MM.1S (cell line): ENCODE data around the gene DPY19L3.
"Not testable (repeated sequence)": the region's sequence is repeated elsewhere in the genome, so short reads cannot be mapped to it uniquely, and the experiment has no call there.

ENCODE experiments used
- DNase-seq: peaks from one replicate; pipeline ENCODE4 v3.0.0-alpha.2; 2015
- H2AFZ ChIP-seq: fragments of 300-600 bp; sonication (generic); 2 replicates; pipeline ENCODE4 v1.6.0; 2016; ENCODE audit warnings: antibody characterized with exemption, low read length
- H3F3A ChIP-seq: fragments of 300-600 bp; sonication (generic); 2 replicates; pipeline ENCODE4 v1.6.1; 2016; ENCODE audit warnings: mild to moderate bottlenecking, antibody characterized with exemption, low read length, moderate library complexity, mixed read lengths; ENCODE audit not compliant: insufficient read depth
- H3K27ac ChIP-seq: fragments of 300-600 bp; sonication (generic); 2 replicates; pipeline ENCODE4 v1.5.1; 2016; ENCODE audit warnings: mild to moderate bottlenecking, low read length
- H3K27me3 ChIP-seq: fragments of 300-600 bp; sonication (generic); replicated peaks from 2 replicates; pipeline ENCODE4 v1.6.0; 2016; ENCODE audit warnings: low read length; ENCODE audit not compliant: insufficient read depth
- H3K36me3 ChIP-seq: fragments of 300-600 bp; sonication (generic); replicated peaks from 2 replicates; pipeline ENCODE4 v1.6.1; 2016; ENCODE audit warnings: mild to moderate bottlenecking, low read length, mixed read lengths; ENCODE audit not compliant: insufficient read depth
- H3K4me1 ChIP-seq: fragments of 300-600 bp; sonication (generic); 2 replicates; pipeline ENCODE4 v1.6.1; 2016; ENCODE audit warnings: low read length, mixed read lengths
- H3K4me2 ChIP-seq: fragments of 300-600 bp; sonication (generic); 2 replicates; pipeline ENCODE4 v1.6.0; 2016; ENCODE audit warnings: low read depth, low read length
- H3K4me3 ChIP-seq: fragments of 300-600 bp; sonication (generic); 2 replicates; pipeline ENCODE4 v1.5.1; 2016; ENCODE audit warnings: low read length, mixed read lengths
- H3K79me2 ChIP-seq: fragments of 300-600 bp; sonication (generic); 2 replicates; pipeline ENCODE4 v1.6.1; 2016; ENCODE audit warnings: mixed run types, low read length, mixed read lengths
- H3K9ac ChIP-seq: fragments of 300-600 bp; sonication (generic); 2 replicates; pipeline ENCODE4 v1.6.1; 2016; ENCODE audit warnings: low read length, mixed read lengths
- H3K9me2 ChIP-seq: fragments of 300-600 bp; sonication (generic); replicated peaks from 2 replicates; pipeline ENCODE4 v1.6.1; 2016; ENCODE audit warnings: mild to moderate bottlenecking, low read length, mixed read lengths; ENCODE audit not compliant: insufficient read depth
- H3K9me3 ChIP-seq: fragments of 300-600 bp; sonication (generic); replicated peaks from 2 replicates; pipeline ENCODE4 v1.6.1; 2016; ENCODE audit warnings: mild to moderate bottlenecking, low read length, mixed read lengths; ENCODE audit not compliant: insufficient read depth
- H4K20me1 ChIP-seq: fragments of 300-600 bp; sonication (generic); 2 replicates; pipeline ENCODE4 v1.6.1; 2016; ENCODE audit warnings: mild to moderate bottlenecking, low read length, moderate library complexity, mixed read lengths; ENCODE audit not compliant: insufficient read depth
- CTCF ChIP-seq: fragments of 300-600 bp; sonication (generic); IDR thresholded peaks from 2 replicates; pipeline ENCODE4 v1.5.1; 2016; ENCODE audit warnings: antibody characterized with exemption, low read length, mixed read lengths
- EZH2 ChIP-seq: fragments of 300-600 bp; sonication (generic); optimal IDR thresholded peaks from 2 replicates; pipeline ENCODE3; 2017; ENCODE audit warnings: low read depth, mild to moderate bottlenecking, antibody characterized with exemption, low read length, mixed read lengths
- EZH2phosphoT487 ChIP-seq: fragments of 300-600 bp; sonication (generic); IDR thresholded peaks from 2 replicates; pipeline ENCODE4 v1.6.1; 2018; ENCODE audit warnings: antibody characterized with exemption, low read length

The DPY19L3 gene

GRCh38 chr19:32372726-32373517 is 32.6 kb upstream of the DPY19L3 start:
- Histone ChIP-seq H3K9me2 (no peaks in the 10 kb centered on the region), H3F3A (no peaks in the 10 kb centered on the region), H4K20me1 (peaks cover 3% of the 10 kb centered on the region; the same call in 1 of the 2 replicates), H2AFZ (no peak overlapping the region), H3K27me3 (no peaks in the 10 kb centered on the region), H3K79me2 (peaks cover 28% of the 10 kb centered on the region), H3K9me3 (no peaks in the 10 kb centered on the region), H3K4me3 (no peak overlapping the region), H3K9ac (no peak overlapping the region), H3K36me3 (peaks cover 12% of the 10 kb centered on the region), H3K4me2 (no peak overlapping the region), H3K27ac (no peak overlapping the region), H3K4me1 (no peaks in the 10 kb centered on the region)
- DNase-seq = no peak
- TF ChIP-seq CTCF (no peak), EZH2phosphoT487 (no peak), EZH2 (no peak)

GRCh38 chr19:32373585-32374295 is 31.8 kb upstream of the DPY19L3 start:
- Histone ChIP-seq H3K4me3 (no peak overlapping the region), H3F3A (no peaks in the 10 kb centered on the region), H3K27ac (no peak overlapping the region), H3K27me3 (no peaks in the 10 kb centered on the region), H3K9ac (no peak overlapping the region), H4K20me1 (peaks cover 3% of the 10 kb centered on the region; the same call in 1 of the 2 replicates), H3K36me3 (peaks cover 12% of the 10 kb centered on the region), H2AFZ (no peak overlapping the region), H3K4me2 (no peak overlapping the region), H3K9me3 (no peaks in the 10 kb centered on the region), H3K4me1 (no peaks in the 10 kb centered on the region), H3K9me2 (no peaks in the 10 kb centered on the region), H3K79me2 (peaks cover 21% of the 10 kb centered on the region)
- TF ChIP-seq CTCF = no peak
- TF ChIP-seq EZH2phosphoT487 = no peak
- DNase-seq = no peak

- H3K36me3 ChIP-seq = peaks cover 12% of the 10 kb centered on the region; the same call in 1 of the 2 replicates
- H3K79me2 ChIP-seq = peaks cover 14% of the 10 kb centered on the region
- not testable (repeated sequence) for H3K9me3 ChIP-seq, H3K4me1 ChIP-seq, H3K9ac ChIP-seq, H2AFZ ChIP-seq, H4K20me1 ChIP-seq, H3K27me3 ChIP-seq, H3K4me3 ChIP-seq, H3K4me2 ChIP-seq, DNase-seq, H3K27ac ChIP-seq, H3K9me2 ChIP-seq, H3F3A ChIP-seq
Observed at GRCh38 chr19:32374362-32374761, 31.2 kb upstream of the DPY19L3 start.

GRCh38 chr19:32377088-32377487 is 28.5 kb upstream of the DPY19L3 start:
- not testable (repeated sequence) for H3K9me3 ChIP-seq, H3K9ac ChIP-seq, H3K27me3 ChIP-seq, H3K4me1 ChIP-seq, H3K27ac ChIP-seq, H2AFZ ChIP-seq, DNase-seq, H4K20me1 ChIP-seq, H3K79me2 ChIP-seq, H3K9me2 ChIP-seq, H3K4me3 ChIP-seq, H3F3A ChIP-seq, H3K4me2 ChIP-seq
- peaks cover 12% of the 10 kb centered on the region for H3K36me3 ChIP-seq
- peak; percentile 20 for TF ChIP-seq CTCF
